ENCODE measurements around the gene SPECC1. TPM values are rescaled to one million over a fixed set of nuclear protein-coding genes. Genes with fewer than 3 reads are reported as not detected.
A peak's percentile ranks its signal among the peaks of the same experiment; 100 is the strongest.

The SPECC1 gene
- total RNA-seq, 2 donors from 2014 or later = 53.5 to 78.3 TPM

GRCh38 chr17:20063665-20064648 is 54.8 kb downstream of the SPECC1 start:
- H3K9me3 ChIP-seq = no peaks in the 10 kb centered on the region
- H3K36me3 ChIP-seq = no peaks in the 10 kb centered on the region
- no peak overlapping the region for H3K4me3 ChIP-seq
- H3K27me3 ChIP-seq = no peaks in the 10 kb centered on the region
- TF ChIP-seq CTCF (IDR thresholded peaks at IDR 0.05) = no peak
- H3K27ac ChIP-seq = no peak overlapping the region
- no peak overlapping the region for H3K9ac ChIP-seq (ENCODE audit: low read depth in 2 of 2, low read length in 2 of 2)
- H3K4me1 ChIP-seq = no peaks in the 10 kb centered on the region
- DNase-seq = peak; percentile 51
- intact Hi-C loops (cut with DNase I) = no loop called here

- Histone ChIP-seq H3K4me1 (no peaks in the 10 kb centered on the region), H3K36me3 (no peaks in the 10 kb centered on the region), H3K27me3 (no peaks in the 10 kb centered on the region), H3K9me3 (no peaks in the 10 kb centered on the region), H3K9ac (ENCODE audit: low read depth in 2 of 2, low read length in 2 of 2) (no peak overlapping the region), H3K4me3 (no peak overlapping the region), H3K27ac (no peak overlapping the region)
- DNase-seq = no peak
- no peak for TF ChIP-seq CTCF (IDR thresholded peaks at IDR 0.05)
- intact Hi-C loops (cut with DNase I) = no loop called here
Measured at GRCh38 chr17:20066253-20066652, 57.1 kb downstream of the SPECC1 start.

GRCh38 chr17:20067711-20068110 is 58.6 kb downstream of the SPECC1 start:
- Histone ChIP-seq H3K9ac (ENCODE audit: low read depth in 2 of 2, low read length in 2 of 2) (no peak overlapping the region), H3K4me1 (no peaks in the 10 kb centered on the region), H3K36me3 (no peaks in the 10 kb centered on the region), H3K27me3 (no peaks in the 10 kb centered on the region), H3K27ac (no peak overlapping the region), H3K9me3 (no peaks in the 10 kb centered on the region), H3K4me3 (no peak overlapping the region)
- DNase-seq = no peak
- intact Hi-C loops (cut with DNase I) = no loop called here
- no peak for TF ChIP-seq CTCF (IDR thresholded peaks at IDR 0.05)

- DNase-seq = no peak
- intact Hi-C loops (cut with DNase I) = no loop called here
- no peaks in the 10 kb centered on the region for H3K36me3 ChIP-seq
- H3K4me1 ChIP-seq = no peaks in the 10 kb centered on the region
- H3K9ac ChIP-seq (ENCODE audit: low read depth in 2 of 2, low read length in 2 of 2) = no peak overlapping the region
- no peaks in the 10 kb centered on the region for H3K9me3 ChIP-seq
- H3K27ac ChIP-seq = no peak overlapping the region
- no peak for TF ChIP-seq CTCF (IDR thresholded peaks at IDR 0.05)
- no peaks in the 10 kb centered on the region for H3K27me3 ChIP-seq
- no peak overlapping the region for H3K4me3 ChIP-seq
Measured at GRCh38 chr17:20068445-20068844, 59.3 kb downstream of the SPECC1 start.

GRCh38 chr17:20071824-20072691 is 62.9 kb downstream of the SPECC1 start:
- Histone ChIP-seq H3K9ac (ENCODE audit: low read depth in 2 of 2, low read length in 2 of 2) (no peak overlapping the region), H3K27me3 (no peaks in the 10 kb centered on the region), H3K4me1 (no peaks in the 10 kb centered on the region), H3K36me3 (no peaks in the 10 kb centered on the region), H3K4me3 (no peak overlapping the region), H3K27ac (no peak overlapping the region), H3K9me3 (no peaks in the 10 kb centered on the region)
- no peak for TF ChIP-seq CTCF (IDR thresholded peaks at IDR 0.05)
- no peak for DNase-seq
- intact Hi-C loops (cut with DNase I) = no loop called here
